ENCODE results near the gene PPDPF.

DNA sequence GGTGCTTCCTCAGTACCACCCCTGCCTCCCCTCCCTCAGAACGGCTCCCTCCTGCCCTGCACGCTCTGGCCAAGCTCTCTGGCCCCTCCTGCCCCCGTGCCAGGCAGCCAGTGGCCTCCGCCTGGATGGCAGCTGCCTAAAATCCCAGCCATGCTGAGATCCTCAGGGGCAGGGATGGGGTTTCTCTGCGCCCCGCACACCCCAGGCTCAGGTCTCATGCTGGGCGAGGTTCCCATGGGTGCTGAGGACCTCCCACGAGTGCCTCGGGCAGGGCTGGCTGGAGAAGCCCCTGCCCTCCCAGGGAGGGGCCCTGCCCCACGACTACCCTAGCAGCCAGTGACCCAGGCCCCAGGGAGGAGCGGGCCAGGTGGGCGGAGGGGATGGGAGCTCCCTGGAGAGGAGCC is 13.9 kb downstream of the PPDPF start:
- TF ChIP-seq, protein P1, sequence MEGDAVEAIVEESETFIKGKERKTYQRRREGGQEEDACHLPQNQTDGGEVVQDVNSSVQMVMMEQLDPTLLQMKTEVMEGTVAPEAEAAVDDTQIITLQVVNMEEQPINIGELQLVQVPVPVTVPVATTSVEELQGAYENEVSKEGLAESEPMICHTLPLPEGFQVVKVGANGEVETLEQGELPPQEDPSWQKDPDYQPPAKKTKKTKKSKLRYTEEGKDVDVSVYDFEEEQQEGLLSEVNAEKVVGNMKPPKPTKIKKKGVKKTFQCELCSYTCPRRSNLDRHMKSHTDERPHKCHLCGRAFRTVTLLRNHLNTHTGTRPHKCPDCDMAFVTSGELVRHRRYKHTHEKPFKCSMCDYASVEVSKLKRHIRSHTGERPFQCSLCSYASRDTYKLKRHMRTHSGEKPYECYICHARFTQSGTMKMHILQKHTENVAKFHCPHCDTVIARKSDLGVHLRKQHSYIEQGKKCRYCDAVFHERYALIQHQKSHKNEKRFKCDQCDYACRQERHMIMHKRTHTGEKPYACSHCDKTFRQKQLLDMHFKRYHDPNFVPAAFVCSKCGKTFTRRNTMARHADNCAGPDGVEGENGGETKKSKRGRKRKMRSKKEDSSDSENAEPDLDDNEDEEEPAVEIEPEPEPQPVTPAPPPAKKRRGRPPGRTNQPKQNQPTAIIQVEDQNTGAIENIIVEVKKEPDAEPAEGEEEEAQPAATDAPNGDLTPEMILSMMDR (IDR thresholded peaks at IDR 0.05): no peak
- no peak for TF ChIP-seq EZH2 (IDR thresholded peaks at IDR 0.05; ENCODE audit: borderline replicate concordance, insufficient read depth, low read depth, low read length, poor library complexity, severe bottlenecking)

Measured in B cell (primary cell).